HG03432 (cell line): Measurements from ENCODE around the gene TCEANC2.
A peak's percentile ranks its signal among the peaks of the same experiment; 100 is the strongest.
"Not testable (repeated sequence)": the region's sequence is repeated elsewhere in the genome, so short reads cannot be mapped to it uniquely, and the experiment has no call there.

Experiments
- ATAC-seq: cut with Tn5 transposase; IDR thresholded peaks from one replicate; pipeline ENCODE4 v1.9.1; 2021; ENCODE audit warnings: mild to moderate bottlenecking, moderate library complexity; ENCODE audit not compliant: unreplicated experiment

TCEANC2 gene

DNA sequence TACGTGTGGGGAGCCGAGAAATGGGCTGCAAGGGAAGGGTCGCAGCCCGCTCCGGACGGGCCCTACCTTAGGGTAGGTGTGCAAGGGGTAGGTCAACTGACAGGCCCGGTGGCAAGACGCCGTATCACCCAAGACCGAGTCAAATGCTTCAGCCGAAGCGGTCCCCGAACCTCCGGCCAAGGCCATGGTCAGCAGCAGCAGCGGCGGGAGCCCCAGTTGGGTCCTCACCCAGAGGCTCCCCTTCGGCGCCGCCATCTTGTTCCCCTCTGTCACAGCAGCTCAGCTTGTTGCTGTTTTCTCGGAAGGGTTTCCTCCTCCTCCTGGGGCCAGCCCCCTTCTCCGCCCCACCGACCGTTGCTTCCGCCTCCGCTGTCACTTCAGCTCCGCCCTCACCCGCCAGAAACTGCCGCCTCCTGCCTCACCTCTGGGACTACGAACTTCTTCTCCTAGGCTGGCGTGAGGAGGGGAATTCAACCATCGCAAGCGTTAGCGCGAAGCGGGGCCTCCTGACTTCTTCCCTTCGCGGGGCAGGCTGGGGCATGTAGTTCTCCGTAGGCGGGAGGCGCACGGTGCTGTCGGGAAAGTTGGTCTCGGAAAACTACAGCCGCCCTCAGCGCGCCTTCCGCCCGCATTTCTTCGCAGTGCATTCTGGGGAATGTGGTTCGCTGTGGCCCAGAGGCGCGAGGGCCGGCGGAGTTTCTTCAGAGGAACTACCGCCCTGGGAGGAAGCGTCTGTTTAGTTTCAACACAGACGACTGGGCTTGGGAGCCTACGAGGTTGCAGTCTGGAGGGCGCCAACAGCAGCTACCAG is at the start of gene TCEANC2, which contains the start of gene TMEM59:
TSS of gene TCEANC2 (plus strand) at position 675 of the 811 bp plus-strand sequence. CDS start 815 bp downstream, outside the sequence.
TSS of gene TMEM59 (minus strand) at position 271 of the 811 bp plus-strand sequence. CDS start at position 255, 16 bp downstream.
- peak; percentile 93 for ATAC-seq

DNA sequence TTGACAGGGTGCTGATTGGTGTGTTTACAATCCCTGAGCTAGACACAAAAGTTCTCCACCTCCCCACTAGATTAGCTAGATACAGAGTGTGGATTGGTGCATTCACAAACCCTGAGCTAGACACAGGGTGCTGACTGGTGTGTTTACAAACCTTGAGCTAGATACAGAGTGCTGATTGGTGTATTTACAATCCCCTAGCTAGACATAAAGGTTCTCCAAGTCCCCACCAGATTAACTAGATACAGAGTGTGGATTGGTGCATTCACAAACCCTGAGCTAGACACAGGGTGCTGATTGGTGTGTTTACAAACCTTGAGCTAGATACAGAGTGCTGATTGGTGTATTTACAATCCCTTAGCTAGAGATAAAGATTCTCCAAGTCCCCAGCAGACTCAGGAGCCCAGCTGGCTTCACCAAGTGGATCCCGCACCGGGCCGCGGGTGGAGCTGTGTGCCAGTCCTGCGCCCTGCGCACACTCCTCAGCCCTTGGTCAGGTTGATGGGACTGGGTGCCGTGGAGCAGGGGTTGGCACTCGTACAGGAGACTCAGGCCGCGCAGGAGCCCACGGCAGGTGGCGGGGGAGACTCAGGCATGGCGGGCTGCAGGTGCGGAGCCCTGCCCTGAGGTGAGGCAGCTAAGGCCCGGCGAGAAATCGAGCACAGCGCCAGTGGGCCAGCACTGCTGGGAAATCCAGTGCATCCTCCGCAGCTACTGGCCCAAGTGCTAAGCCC is 49.5 kb upstream of the TCEANC2 start:
- not testable (repeated sequence) for ATAC-seq

DNA sequence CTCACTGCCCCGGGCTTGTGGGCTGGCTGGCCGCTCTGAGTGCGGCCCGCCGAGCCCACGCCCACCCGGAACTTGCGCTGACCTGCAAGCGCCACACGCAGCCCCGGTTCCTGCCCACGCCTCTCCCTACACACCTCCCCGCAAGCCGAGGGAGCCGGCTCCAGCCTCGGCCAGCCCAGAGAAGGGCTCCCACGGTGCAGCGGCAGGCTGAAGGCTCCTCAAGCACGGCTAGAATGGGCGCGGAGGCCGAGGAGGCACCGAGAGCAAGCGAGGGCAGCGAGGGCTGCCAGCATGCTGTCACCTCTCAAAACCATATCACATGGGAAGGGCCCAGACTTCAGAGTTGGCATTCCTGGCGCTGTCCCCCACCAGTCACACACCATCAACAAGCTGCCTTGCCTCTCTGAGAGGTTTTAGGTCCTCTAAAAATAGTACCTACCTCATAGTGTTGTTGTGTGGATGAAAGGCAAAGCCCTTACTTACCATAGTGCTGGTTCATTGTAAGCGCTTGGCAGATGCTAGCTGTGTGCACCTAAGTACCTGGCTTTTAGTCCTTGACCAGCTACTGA is 48.8 kb upstream of the TCEANC2 start:
- ATAC-seq: no peak

DNA sequence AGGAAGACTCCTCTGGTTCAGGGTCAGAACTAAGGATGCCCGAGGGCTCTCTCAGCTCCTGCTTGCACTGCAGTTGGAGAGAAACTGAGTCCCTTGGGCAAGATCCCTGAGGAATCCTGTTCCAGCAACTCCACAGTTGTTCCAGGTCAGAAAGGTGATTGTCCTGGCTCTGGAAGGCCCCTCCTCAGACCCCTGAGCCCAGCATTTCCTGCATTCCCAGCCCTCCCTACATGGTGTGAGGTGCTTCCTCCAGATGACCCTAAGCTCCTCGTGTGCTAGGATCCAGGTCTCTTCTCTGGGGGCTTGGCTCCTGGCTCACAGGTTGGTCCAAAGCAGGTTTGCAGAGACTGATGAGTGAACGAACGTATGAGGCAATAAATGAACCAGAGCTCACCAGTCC is 46.9 kb upstream of the TCEANC2 start:
- ATAC-seq: no peak

DNA sequence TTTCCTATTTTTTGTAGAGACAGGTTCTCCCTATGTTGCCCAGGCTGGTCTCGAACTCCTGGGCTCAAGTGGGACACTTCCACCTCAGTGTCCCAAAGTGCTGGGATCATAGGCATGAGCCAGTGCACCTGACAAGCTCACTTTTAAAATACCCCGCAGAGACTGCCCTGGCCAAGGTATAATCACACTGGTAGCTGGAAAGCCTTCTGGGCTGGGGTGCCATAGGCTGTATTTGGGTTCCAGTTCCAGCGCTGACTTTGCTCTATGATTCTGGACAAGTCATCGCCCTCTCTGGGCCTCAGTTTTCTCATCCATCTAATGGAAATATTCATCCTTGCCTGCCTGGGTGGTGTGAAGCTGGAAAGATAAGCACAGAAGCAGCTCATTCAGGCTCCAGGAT is 45.8 kb upstream of the TCEANC2 start:
- no peak for ATAC-seq

DNA sequence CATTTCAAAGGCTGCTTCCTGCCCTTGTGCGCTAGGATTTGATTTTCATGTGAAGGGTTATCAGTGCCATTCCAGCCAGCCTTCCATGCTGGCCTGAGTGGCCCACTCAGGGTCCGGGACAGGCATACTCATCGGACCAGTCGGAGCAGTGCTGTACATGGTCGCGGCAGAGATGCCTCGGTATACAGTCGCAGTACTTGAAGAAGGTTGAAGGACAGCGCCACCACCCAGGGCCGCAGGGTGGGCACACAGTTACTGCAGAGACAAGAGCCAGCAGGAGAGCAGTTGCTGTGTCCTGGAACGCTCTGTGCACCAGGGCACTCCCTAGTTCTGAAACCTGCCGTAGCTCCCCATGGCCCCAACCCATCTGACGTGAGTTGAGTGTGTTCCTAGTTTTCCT is 44.5 kb upstream of the TCEANC2 start:
- ATAC-seq: no peak

DNA sequence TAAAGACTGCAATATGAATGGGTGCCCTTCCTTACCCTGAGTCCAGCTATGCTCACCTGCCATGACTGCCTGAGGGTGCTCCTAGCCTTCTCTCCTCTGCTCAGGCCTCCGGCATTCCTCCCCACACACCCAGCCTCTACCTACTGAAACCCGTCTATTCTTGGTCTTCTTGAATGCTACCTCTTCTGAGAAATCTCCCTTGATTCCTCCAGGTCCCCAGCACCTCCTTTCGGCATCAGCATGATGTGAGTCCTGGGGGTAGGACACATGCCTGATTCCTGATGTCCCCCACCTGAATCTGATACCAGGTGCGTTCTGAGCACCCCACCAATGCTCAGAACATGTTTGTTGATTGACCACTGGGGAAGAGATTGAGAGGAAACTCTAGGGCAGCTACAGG is 44.0 kb upstream of the TCEANC2 start:
- no peak for ATAC-seq

DNA sequence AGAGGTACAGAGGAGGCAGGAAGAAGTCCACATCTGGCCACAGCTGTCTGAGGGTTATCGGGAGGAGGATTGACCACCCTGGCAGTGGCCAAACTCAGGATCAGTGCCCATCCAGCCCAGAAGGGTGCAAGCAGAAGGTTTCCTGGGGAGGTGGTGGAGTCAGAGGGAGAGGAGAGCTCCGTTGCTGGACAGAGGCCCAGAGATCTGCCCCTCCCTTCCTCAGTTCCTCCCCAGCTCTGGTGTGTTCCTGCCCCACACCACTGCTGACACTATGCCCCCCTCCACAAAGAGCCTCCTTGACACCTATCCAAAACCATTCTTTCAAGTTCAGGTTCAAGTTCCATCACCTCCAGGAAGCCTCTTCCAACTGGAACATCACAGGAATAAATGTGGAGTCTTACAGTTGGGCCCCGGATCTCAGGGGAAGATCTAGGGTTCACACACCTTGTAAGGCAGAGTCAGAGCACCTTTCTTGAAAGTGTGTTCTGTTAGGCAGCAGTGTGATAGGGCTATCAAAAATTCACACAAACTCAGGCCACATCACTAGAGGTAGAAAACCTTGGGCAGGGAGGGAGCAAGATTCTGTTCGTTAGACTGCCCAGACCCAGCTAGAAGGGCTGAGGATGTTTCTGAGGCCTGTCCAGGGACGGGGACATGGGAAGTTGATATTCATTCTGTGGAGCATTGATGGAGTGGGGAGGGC is 42.8 kb upstream of the TCEANC2 start:
- ATAC-seq: no peak

DNA sequence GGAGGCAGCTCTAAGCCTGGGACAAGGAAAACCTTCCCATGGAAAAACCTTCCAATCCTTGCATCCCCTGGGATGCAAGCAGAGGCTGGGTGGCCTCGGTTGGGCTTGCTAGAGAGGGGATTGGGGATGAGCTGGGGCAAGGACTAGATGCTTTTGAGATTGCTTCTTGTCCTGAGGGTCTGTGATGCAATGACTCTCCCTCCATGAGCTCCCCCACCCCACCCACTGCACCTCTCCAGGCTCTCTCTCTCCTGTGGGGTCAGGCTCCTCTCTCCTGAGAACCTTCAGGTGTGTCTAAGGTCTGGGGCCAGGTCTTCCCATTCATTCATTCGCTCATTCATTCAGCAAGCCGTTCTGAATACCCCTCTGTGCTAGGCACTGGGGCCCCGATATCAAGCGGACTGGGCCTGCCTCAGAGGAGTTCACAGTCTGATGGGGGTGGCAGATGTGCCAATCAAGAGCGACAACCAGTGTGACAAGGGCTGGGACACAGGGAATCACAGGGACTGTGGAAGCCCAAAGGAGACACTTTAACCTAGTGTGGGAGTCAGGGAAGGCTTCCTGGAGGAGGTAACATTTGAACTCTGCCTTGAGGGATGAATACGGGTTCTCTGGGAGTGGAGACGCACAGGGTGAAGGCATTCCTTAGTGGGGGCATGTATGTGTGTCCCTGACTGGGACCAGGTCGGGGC is 41.9 kb upstream of the TCEANC2 start:
- ATAC-seq: no peak

DNA sequence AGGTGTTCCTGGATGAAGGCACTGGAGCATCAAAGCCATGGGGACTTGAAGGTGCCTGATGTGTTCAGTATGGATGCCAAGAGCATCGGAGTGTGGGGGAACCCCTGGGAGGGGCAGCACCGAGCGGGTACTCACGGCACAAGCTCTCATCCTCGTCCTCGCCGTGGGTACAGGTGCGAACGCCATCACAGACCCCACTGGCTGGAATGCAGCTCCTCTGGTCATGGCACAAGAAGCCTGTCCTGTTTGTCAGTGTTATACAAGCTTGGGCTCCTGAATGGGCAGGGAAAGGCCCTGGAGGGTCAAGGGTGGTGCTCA is 41.4 kb upstream of the TCEANC2 start:
- ATAC-seq: no peak

DNA sequence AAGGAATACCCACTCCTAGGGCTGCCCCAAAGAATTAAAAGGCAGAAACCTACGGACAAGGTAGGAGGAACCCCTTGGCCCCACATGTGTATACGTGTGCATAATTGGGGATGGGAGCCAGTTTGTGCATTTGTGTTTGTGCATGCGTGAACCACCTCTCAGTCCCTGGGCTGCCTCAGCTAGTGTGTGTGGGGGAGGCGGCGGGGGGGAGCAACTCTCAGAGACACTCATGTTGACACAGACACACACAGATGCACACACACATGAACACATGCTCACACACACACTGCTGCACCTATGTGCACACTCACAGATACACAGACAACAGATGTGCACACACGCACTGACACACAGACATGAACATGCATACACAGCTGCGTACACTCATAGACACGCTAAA is 40.5 kb upstream of the TCEANC2 start:
- no peak for ATAC-seq

DNA sequence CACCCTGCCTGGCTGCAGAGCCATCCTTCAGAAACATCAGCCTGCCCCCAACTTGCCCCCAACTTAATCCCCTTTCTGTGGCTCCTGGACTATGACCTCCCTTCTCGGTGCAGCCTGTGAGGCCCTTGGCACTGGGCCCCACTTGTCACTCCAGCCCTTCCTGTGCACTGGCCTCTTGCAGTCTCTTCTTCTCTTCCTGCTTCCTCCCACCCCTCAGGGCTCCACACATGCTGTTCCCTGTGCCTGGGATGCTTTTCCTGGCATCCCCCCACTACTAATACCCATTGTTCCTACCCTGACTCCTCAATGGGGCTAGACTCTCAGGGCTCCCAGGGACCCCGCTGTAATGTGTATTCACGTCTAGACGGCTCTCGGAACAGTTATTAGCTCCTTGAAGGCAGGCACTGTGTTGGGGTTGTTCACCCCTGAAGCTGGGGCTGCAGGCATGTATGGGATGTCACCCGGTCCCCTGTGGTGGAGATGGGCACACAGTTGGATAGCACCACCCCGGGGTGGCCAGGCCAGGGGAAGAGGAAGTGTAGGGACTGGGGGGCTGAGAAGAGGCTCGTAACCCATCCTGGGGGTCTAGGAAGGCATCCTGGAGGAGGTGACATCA is 39.9 kb upstream of the TCEANC2 start:
- ATAC-seq: no peak

DNA sequence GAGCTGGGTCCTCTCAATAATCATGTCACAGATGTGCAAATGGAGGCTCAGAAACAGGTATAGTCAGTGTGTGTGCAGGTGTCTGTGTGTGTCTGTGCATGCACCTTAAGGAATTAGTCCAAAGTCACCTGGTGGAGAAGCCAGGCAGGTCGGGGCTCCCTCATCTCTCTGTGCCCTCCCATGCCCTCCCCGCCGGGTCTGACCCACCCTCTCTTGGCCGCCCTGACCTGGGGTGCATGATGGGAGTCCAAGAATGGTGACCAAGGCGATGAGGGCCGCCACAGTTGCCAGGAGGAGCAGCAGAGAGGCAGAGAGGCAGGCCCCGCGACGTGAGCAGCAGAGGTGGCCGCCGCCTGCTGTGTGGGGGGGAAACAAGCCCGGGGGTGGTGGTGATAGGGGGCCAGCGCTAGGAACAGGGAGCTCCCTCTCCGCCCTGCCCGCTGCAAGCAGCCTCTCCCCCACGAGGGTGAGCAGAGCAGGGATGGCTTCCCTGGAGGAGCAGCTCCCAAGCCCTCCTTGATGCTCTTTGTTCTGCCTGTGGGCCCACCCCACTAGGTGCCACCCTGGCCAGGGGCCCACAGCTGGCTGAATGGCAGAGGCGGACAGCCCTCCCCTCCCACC is 39.3 kb upstream of the TCEANC2 start:
- no peak for ATAC-seq

DNA sequence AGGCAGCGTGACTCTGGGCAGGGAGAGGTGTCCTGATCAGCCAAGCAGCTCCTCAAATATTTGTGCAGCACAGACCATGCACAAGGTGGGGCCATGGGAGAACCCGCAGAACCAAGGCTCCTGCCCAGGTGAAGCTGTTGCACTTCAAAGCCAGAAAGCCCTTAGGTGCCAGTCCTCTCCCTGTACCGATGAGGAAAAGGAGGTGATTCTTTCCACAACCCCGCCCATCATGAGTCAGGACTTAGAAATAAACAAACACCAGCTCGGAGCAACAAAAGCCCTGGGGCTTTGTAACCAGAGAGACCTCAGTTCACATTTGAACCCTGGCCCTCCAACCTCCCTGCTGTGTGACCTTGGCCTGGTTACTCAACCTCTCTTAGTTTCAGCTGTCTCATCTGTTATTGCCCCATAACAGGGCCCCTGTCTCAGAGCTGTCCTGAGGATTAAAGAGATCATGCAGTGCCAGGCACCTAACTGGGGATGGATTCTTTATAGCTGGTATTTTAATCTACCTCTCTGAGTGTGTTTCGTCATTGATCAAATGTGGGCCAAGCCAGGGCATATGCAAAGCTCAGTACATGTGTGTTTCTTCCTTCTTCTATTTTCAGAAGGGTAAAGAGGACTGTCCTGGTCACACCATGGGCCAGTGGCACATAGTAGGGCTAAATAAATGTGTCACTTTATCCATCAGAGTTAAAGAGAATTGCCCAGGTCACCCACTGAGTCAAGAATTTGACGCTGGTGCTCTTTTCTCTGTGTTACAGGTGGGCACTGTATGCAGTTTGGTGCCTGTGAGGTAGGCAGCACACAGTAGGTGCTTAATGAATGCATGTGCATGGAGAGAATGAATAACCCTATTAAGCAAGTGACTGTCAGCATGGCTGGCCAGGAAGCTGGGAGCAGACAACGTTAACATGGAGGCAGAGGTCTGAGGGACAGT is 36.8 kb upstream of the TCEANC2 start:
- ATAC-seq: no peak

DNA sequence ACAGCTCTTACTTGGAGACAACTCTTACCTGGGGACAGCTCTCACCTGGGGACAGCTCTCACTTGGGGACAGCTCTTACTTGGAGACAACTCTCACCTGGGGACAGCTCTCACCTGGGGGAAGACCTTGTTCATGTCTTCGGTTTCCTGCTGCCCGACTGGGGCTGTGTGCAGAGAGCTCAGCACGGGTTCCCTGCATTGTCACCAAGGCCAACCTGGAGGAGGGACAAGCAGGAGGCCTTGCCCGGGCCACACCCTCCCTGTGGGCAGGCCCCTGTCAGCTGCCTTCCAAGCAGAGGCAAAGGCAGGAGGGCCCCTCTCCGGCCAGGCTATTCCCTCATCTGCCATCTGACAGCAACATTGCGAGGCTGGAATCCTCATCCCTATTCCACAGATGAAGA is 35.4 kb upstream of the TCEANC2 start, which contains the start of gene LDLRAD1:
TSS of gene LDLRAD1 (minus strand) at position 208 of the 400 bp plus-strand sequence. CDS start at position 134, 74 bp downstream.
- ATAC-seq: no peak

DNA sequence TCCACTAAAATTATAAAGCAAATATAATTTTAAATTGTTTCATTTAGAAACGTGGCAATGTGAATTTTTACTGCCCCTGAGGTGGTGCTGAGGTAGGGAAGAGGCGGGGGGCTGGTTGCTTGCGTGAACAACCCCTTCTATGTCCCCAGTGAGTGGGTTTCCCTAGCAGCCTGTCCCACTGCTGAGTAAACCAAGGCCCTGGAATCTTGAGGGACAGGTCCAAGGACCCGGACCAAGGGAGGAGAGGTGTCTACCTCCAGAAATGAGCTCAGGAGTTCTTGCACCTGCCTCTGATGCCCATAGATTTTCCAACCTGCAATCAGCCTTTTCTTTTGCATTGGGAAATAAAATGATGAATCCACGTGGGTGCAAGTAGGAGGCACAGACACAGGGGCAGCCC is 34.8 kb upstream of the TCEANC2 start:
- ATAC-seq: no peak

DNA sequence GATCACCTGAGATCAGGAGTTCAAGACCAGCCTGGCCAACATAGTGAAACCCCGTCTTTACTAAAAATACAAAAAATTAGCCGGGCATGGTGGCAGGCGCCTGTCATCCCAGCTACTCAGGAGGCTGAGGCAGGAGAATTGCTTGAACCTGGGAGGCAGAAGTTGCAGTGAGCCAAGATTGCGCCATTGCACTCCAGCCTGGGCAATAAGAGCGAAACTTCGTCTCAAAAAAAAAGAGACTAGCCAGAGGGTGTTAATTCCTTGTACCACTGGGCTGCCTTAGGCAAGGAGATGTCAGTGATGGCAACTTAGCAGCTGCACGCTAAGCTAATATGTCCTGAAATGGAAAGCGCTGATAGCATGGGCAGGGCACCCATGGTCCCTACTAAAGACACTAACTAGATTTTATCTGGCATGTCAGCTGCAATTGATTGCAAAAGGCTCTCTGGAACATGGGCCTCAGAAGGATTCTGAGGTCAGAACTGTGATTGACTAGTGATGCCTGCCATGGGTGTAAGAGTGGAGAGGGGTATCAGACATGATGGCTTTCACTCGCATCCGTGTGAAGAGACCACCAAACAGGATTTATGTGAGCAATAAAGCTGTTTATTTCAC is 33.7 kb upstream of the TCEANC2 start:
- not testable (repeated sequence) for ATAC-seq

DNA sequence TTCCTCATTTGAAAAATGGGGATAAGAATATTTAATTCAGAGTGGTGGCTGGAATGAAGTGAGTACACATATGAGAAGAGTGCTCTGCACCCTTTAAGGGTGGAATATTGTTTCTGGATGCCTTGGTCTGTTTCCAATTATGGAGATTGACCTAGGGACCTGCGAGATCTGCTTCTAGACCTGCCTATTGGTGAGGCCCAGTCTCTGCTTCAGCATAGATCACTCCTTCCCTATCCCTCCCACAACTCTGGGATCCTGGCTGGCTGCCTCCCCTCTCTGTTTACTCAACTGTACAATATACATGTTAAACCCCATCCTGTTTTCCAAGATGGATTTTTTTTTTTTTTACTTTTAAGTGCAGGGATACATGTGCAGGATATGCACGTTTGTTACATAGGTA is 29.1 kb upstream of the TCEANC2 start:
- ATAC-seq: no peak
